ENCODE results near the gene MSI2.
A peak's percentile ranks its signal among the peaks of the same experiment; 100 is the strongest.

Gene MSI2

GRCh38 chr17:57550016-57550415, 293.7 kb downstream of the MSI2 start:
- DNase-seq = no peak

GRCh38 chr17:57550668-57551315, 294.5 kb downstream of the MSI2 start:
- no peak for DNase-seq

- DNase-seq = no peak
Observed at GRCh38 chr17:57551321-57552079, 295.2 kb downstream of the MSI2 start.

- peak; percentile 53 for DNase-seq
Observed at GRCh38 chr17:57552114-57552624, 295.8 kb downstream of the MSI2 start.

GRCh38 chr17:57553526-57553925, 297.2 kb downstream of the MSI2 start:
- DNase-seq = no peak

GRCh38 chr17:57553991-57554825, 297.9 kb downstream of the MSI2 start:
- no peak for DNase-seq

GRCh38 chr17:57554826-57555635, 298.7 kb downstream of the MSI2 start:
- no peak for DNase-seq

GRCh38 chr17:57555636-57556175, 299.4 kb downstream of the MSI2 start:
- DNase-seq = no peak

GRCh38 chr17:57556320-57556719, 300.0 kb downstream of the MSI2 start:
- DNase-seq = no peak

GRCh38 chr17:57556977-57557376, 300.7 kb downstream of the MSI2 start:
- DNase-seq = no peak

GRCh38 chr17:57557416-57557815, 301.1 kb downstream of the MSI2 start:
- no peak for DNase-seq

- no peak for DNase-seq
Observed at GRCh38 chr17:57557834-57558681, 301.7 kb downstream of the MSI2 start.

- no peak for DNase-seq
Observed at GRCh38 chr17:57559226-57559625, 302.9 kb downstream of the MSI2 start.

GRCh38 chr17:57559634-57560318, 303.5 kb downstream of the MSI2 start:
- no peak for DNase-seq

GRCh38 chr17:57560319-57560705, 304.0 kb downstream of the MSI2 start:
- DNase-seq = no peak

- no peak for DNase-seq
Observed at GRCh38 chr17:57561072-57561861, 304.9 kb downstream of the MSI2 start.

GRCh38 chr17:57562184-57562698, 305.9 kb downstream of the MSI2 start:
- DNase-seq = no peak

GRCh38 chr17:57563958-57564357, 307.6 kb downstream of the MSI2 start:
- no peak for DNase-seq

GRCh38 chr17:57565176-57565575, 308.9 kb downstream of the MSI2 start:
- DNase-seq = no peak

GRCh38 chr17:57566721-57567120, 310.4 kb downstream of the MSI2 start:
- no peak for DNase-seq

Measured in stimulated activated CD8-positive, alpha-beta memory T cell treated with anti-CD3 and anti-CD28 coated beads, Interleukin-4, amount 100 ng/mL, for 48 hours (primary cell).